RWPE1 (cell line): Measurements from ENCODE around the gene DKK2.
A peak's percentile ranks its signal among the peaks of the same experiment; 100 is the strongest.

Experiments used
- CTCF ChIA-PET: fragments of 350-600 bp; sonication (Branson Sonifier 250); formaldehyde crosslinking; extraction: SDS; loops from one replicate; lab custom pipeline; 2021; lab: Yijun Ruan, JAX
- POLR2A ChIA-PET: fragments of 400-600 bp; formaldehyde crosslinking; extraction: SDS; loops from one replicate; lab custom pipeline; 2020; ENCODE audit warnings: antibody characterized with exemption; ENCODE audit not compliant: low non-redundant PET; lab: Yijun Ruan, JAX
- DNase-seq: peaks from one replicate; pipeline ENCODE4 v3.0.0; 2012; ENCODE audit warnings: low spot score
- H3K27ac ChIP-seq: fragments of 450-650 bp; 2 replicates; pipeline ENCODE4 v1.5.1; 2017
- CTCF ChIP-seq: fragments of 450-650 bp; conservative IDR thresholded peaks from 2 replicates; pipeline ENCODE4 v1.5.1; 2017; ENCODE audit warnings: low read depth, mild to moderate bottlenecking

DKK2 gene

GRCh38 chr4:107066621-107067020, 30.5 kb upstream of the DKK2 start:
- TF ChIP-seq CTCF = no peak
- ChIA-PET POLR2A (no interaction called here), CTCF (no interaction called here)
- H3K27ac ChIP-seq = no peak overlapping the region
- DNase-seq = no peak

GRCh38 chr4:107065201-107065600, 29.1 kb upstream of the DKK2 start:
- no peak for TF ChIP-seq CTCF
- H3K27ac ChIP-seq = no peak overlapping the region
- no peak for DNase-seq
- ChIA-PET POLR2A (no interaction called here), CTCF (interaction anchor here (0.7 kb wide), 1 partner anchor 1543 kb away, joined by 5 read pairs; no protein-coding TSS in a partner anchor)

- ChIA-PET POLR2A (no interaction called here), CTCF (no interaction called here)
- DNase-seq = no peak
- no peak overlapping the region for H3K27ac ChIP-seq
- TF ChIP-seq CTCF = no peak
Observed at GRCh38 chr4:107060388-107060787, 24.3 kb upstream of the DKK2 start.

- ChIA-PET CTCF (no interaction called here), POLR2A (no interaction called here)
- H3K27ac ChIP-seq = no peak overlapping the region
- TF ChIP-seq CTCF = no peak
- DNase-seq = peak; percentile 7
Observed at GRCh38 chr4:107058828-107059227, 22.7 kb upstream of the DKK2 start.

GRCh38 chr4:107050525-107051135, 14.5 kb upstream of the DKK2 start:
- POLR2A ChIA-PET = no interaction called here
- CTCF ChIA-PET = interaction anchor here (0.6 kb wide), 1 partner anchor 179 kb away, joined by 4 read pairs; no protein-coding TSS in a partner anchor
- peak; percentile 13 for DNase-seq

GRCh38 chr4:107046261-107046660, 10.1 kb upstream of the DKK2 start:
- ChIA-PET POLR2A (no interaction called here), CTCF (no interaction called here)
- no peak overlapping the region for H3K27ac ChIP-seq
- DNase-seq = no peak
- TF ChIP-seq CTCF = no peak

More at GRCh38 chr4:107050525-107051135, 14.5 kb upstream of the DKK2 start:
- no peak overlapping the region for H3K27ac ChIP-seq
- TF ChIP-seq CTCF = peak; percentile 66
